B cell (primary cell): ENCODE measurements around the gene DOLPP1. TPM values are rescaled to one million over a fixed set of nuclear protein-coding genes. Genes with fewer than 3 reads are reported as not detected.

Experiments used
- ATAC-seq: fragments of 200-7000 bp; cut with Tn5 transposase; one replicate; pipeline ENCODE4 v1.10.0; 2021; ENCODE audit warnings: low read depth, mild to moderate bottlenecking, moderate number of reproducible peaks, moderate library complexity
- CTCF ChIA-PET: fragments of 350-600 bp; sonication (Branson Sonifier 250); formaldehyde crosslinking; loops from one replicate; lab custom pipeline; 2021; ENCODE audit warnings: antibody characterized with exemption, inconsistent platforms; lab: Charles Lee
- POLR2A ChIA-PET: fragments of 350-600 bp; sonication (Branson Sonifier 250); formaldehyde crosslinking; loops from one replicate; lab custom pipeline; 2021; ENCODE audit warnings: antibody characterized with exemption; lab: Charles Lee
- DNase-seq: peaks from one replicate; pipeline ENCODE4 v3.0.0; 2013
- H2AFZ ChIP-seq: 2 replicates; pipeline ENCODE4 v1.6.1; 2012; ENCODE audit warnings: mild to moderate bottlenecking, low read depth, low read length; ENCODE audit not compliant: insufficient read depth, poor library complexity, severe bottlenecking
- H3K27ac ChIP-seq, 2 donors: 1 replicate in 1 of 2; 2 replicates in 1 of 2; pipeline ENCODE4 v1.5.1; 2012 to 2013; ENCODE audit warnings: low read length in 2 of 2, mild to moderate bottlenecking in 2 of 2, moderate library complexity in 1 of 2
- H3K27me3 ChIP-seq, 4 experiments: fragments of 200-600 bp in 1 of 4; sonication (generic) in 1 of 4; replicated peaks in 1 of 4; 1 replicate in 2 of 4; 2 replicates in 2 of 4; pipeline versions ENCODE4 v1.6.1 to v1.7.0; 2013 to 2016; ENCODE audit warnings: low read length in 3 of 4, mild to moderate bottlenecking in 2 of 4, mixed read lengths in 1 of 4, moderate library complexity in 1 of 4; ENCODE audit not compliant: insufficient read depth in 4 of 4, control insufficient read depth in 3 of 4; ENCODE audit errors: control extremely low read depth in 1 of 4
- H3K36me3 ChIP-seq, 2 experiments: replicated peaks in 1 of 2; 1 replicate in 1 of 2; 2 replicates in 1 of 2; pipeline versions ENCODE4 v1.6.1 to v1.7.1; 2013; ENCODE audit warnings: low read length in 1 of 2; ENCODE audit not compliant: insufficient read depth in 2 of 2, control insufficient read depth in 1 of 2; ENCODE audit errors: control extremely low read depth in 1 of 2, extremely low read depth in 1 of 2
- H3K4me1 ChIP-seq, 2 donors: fragments of 200-600 bp in 1 of 2; sonication (generic) in 1 of 2; 1 replicate in 1 of 2; 2 replicates in 1 of 2; pipeline versions ENCODE4 v1.5.1 to v1.6.1; 2013 to 2017; ENCODE audit warnings: low read length in 2 of 2; ENCODE audit not compliant: control insufficient read depth in 2 of 2, insufficient read depth in 2 of 2
- H3K4me2 ChIP-seq: replicated peaks from 2 replicates; pipeline ENCODE3; 2012; ENCODE audit warnings: mild to moderate bottlenecking, low read depth, low read length; ENCODE audit not compliant: poor library complexity, severe bottlenecking
- H3K4me3 ChIP-seq, 5 experiments: fragments of 200-600 bp in 1 of 5; sonication (generic) in 1 of 5; 1 replicate in 3 of 5; 2 replicates in 2 of 5; pipeline versions ENCODE4 v1.5.1 to v1.7.0; 2011 to 2016; ENCODE audit warnings: low read length in 4 of 5, mild to moderate bottlenecking in 4 of 5, low read depth in 2 of 5, control low read depth in 1 of 5, moderate library complexity in 1 of 5; ENCODE audit not compliant: insufficient read depth in 1 of 5; ENCODE audit errors: control extremely low read depth in 1 of 5, extremely low read depth in 1 of 5
- H3K79me2 ChIP-seq: fragments of 200-600 bp; sonication (generic); one replicate; pipeline ENCODE4 v1.6.0; 2016; ENCODE audit warnings: low read length; ENCODE audit not compliant: control insufficient read depth, insufficient read depth
- H3K9ac ChIP-seq: fragments of 200-600 bp; sonication (generic); 2 replicates; pipeline ENCODE4 v1.6.1; 2017; ENCODE audit warnings: mild to moderate bottlenecking, low read length, moderate library complexity
- H3K9me3 ChIP-seq, 3 donors: one replicate each; pipeline versions ENCODE4 v1.6.1 to v1.7.1; 2013; ENCODE audit warnings: low read length in 2 of 3; ENCODE audit not compliant: control insufficient read depth in 2 of 3, insufficient read depth in 1 of 3; ENCODE audit errors: control extremely low read depth in 1 of 3
- H4K20me1 ChIP-seq: 2 replicates; pipeline ENCODE4 v1.6.0; 2012; ENCODE audit warnings: mild to moderate bottlenecking, low read length; ENCODE audit not compliant: insufficient read depth, control insufficient read depth, poor library complexity, severe bottlenecking
- H3K27ac Mint-ChIP-seq: one replicate; pipeline ENCODE4 v1.8.0; 2021; ENCODE audit warnings: mixed read lengths
- H3K27me3 Mint-ChIP-seq: one replicate; pipeline ENCODE4 v1.8.0; 2021; ENCODE audit warnings: mixed read lengths
- H3K4me1 Mint-ChIP-seq: one replicate; pipeline ENCODE4 v1.8.0; 2021; ENCODE audit warnings: mixed read lengths
- H3K4me3 Mint-ChIP-seq: one replicate; pipeline ENCODE4 v1.8.0; 2021; ENCODE audit warnings: mixed read lengths
- H3K9me3 Mint-ChIP-seq: one replicate; pipeline ENCODE4 v1.8.0; 2022; ENCODE audit warnings: mixed read lengths; ENCODE audit not compliant: insufficient read depth
- CTCF ChIP-seq: fragments of 200-600 bp; IDR thresholded peaks from one replicate; pipeline ENCODE4 v1.8.0; 2022; ENCODE audit warnings: antibody characterized with exemption, mild to moderate bottlenecking
- EZH2 ChIP-seq: IDR thresholded peaks from 2 replicates; pipeline ENCODE4 v1.6.1; 2012; ENCODE audit warnings: borderline replicate concordance, low read depth, mild to moderate bottlenecking, moderate library complexity, low read length; ENCODE audit not compliant: insufficient read depth, poor library complexity, severe bottlenecking
- WGBS: methylation state at CpG from one replicate; pipeline ENCODE4 v1.1.5; 2013; ENCODE audit warnings: missing lambda C conversion rate; ENCODE audit not compliant: insufficient coverage; 5-methylcytosine and 5-hydroxymethylcytosine counted together
- intact Hi-C: fragments of 100-400 bp; cut with micrococcal nuclease; formaldehyde crosslinking; loops from one replicate; pipeline ENCODE4 v1.10.0; 2022
- polyA plus RNA-seq: library from polyadenylated mRNA; depleted of rRNA; stranded (reverse); fragments of >200 nt; gene quantifications from 2 replicates; pipeline ENCODE4 v1.2.3, GENCODE V29; 2012
- total RNA-seq, 2 donors: library from RNA; stranded (reverse); fragments of 120-200 nt in 1 of 2; gene quantifications; 1 replicate in 1 of 2; 2 replicates in 1 of 2; pipeline versions ENCODE4 v1.2.3 to v1.2.4, GENCODE V29; 2013 to 2022

Gene DOLPP1
- total and polyA plus RNA-seq, 2 donors (not counting 1 experiment from before 2014, with no cell fraction given) = 4.7 to 8.6 TPM

GRCh38 chr9:129101279-129101678, 20.4 kb downstream of the DOLPP1 start:
- H3K36me3 ChIP-seq = no peaks in the 10 kb centered on the region
- no peaks in the 10 kb centered on the region for H3K9me3 ChIP-seq
- no peak overlapping the region for H2AFZ ChIP-seq
- H3K9me3 Mint-ChIP-seq = no peaks in the 10 kb centered on the region
- no peak for DNase-seq
- no peaks in the 10 kb centered on the region for H3K79me2 ChIP-seq
- ChIA-PET POLR2A (no interaction called here), CTCF (interaction anchor here (1.5 kb wide), 1 partner anchor 31 kb away, joined by 4 read pairs; no protein-coding TSS in a partner anchor)
- no peak for ATAC-seq
- no peak for TF ChIP-seq EZH2
- no peak for TF ChIP-seq CTCF
- no peak overlapping the region for H3K27ac Mint-ChIP-seq
- H4K20me1 ChIP-seq = no peaks in the 10 kb centered on the region
- intact Hi-C loops = no loop called here
- 94% methylated on average over 4 of the region's 7 CpGs for WGBS
- no peak overlapping the region for H3K4me3 ChIP-seq
- H3K27me3 Mint-ChIP-seq = no peaks in the 10 kb centered on the region
- no peaks in the 10 kb centered on the region for H3K4me1 ChIP-seq
- no peak overlapping the region for H3K4me3 Mint-ChIP-seq
- H3K4me2 ChIP-seq = no peak overlapping the region
- no peaks in the 10 kb centered on the region for H3K4me1 Mint-ChIP-seq
- no peaks in the 10 kb centered on the region for H3K27me3 ChIP-seq
- H3K9ac ChIP-seq = no peak overlapping the region
- no peak overlapping the region for H3K27ac ChIP-seq

GRCh38 chr9:129102095-129102525, 21.2 kb downstream of the DOLPP1 start:
- WGBS = 82% methylated on average over 13 of the region's 13 CpGs
- H3K27me3 ChIP-seq = no peaks in the 10 kb centered on the region
- H3K79me2 ChIP-seq = no peaks in the 10 kb centered on the region
- H3K36me3 ChIP-seq = no peaks in the 10 kb centered on the region
- Mint-ChIP-seq H3K4me1 (no peaks in the 10 kb centered on the region), H3K4me3 (no peak overlapping the region), H3K9me3 (no peaks in the 10 kb centered on the region), H3K27me3 (no peaks in the 10 kb centered on the region), H3K27ac (no peak overlapping the region)
- H3K4me1 ChIP-seq = no peaks in the 10 kb centered on the region
- no peak for ATAC-seq
- CTCF ChIA-PET = interaction anchor here (1.5 kb wide), 1 partner anchor 30 kb away, joined by 4 read pairs; no protein-coding TSS in a partner anchor
- TF ChIP-seq EZH2 (no peak), CTCF (no peak)
- no peak overlapping the region for H2AFZ ChIP-seq
- H4K20me1 ChIP-seq = no peaks in the 10 kb centered on the region
- no peak overlapping the region for H3K9ac ChIP-seq
- no peaks in the 10 kb centered on the region for H3K9me3 ChIP-seq
- POLR2A ChIA-PET = no interaction called here
- DNase-seq = no peak
- no peak overlapping the region for H3K4me3 ChIP-seq
- intact Hi-C loops = no loop called here
- H3K4me2 ChIP-seq = no peak overlapping the region
- H3K27ac ChIP-seq = no peak overlapping the region
